Activated CD4-positive, CD25-positive, alpha-beta regulatory T cell (primary cell): ENCODE measurements around the gene CNTN5.

Experiments used
- DNase-seq, 4 experiments: peaks; one replicate each; lab custom pipeline; 2025; lab: John Stamatoyannopoulos, UW

CNTN5 gene

DNA sequence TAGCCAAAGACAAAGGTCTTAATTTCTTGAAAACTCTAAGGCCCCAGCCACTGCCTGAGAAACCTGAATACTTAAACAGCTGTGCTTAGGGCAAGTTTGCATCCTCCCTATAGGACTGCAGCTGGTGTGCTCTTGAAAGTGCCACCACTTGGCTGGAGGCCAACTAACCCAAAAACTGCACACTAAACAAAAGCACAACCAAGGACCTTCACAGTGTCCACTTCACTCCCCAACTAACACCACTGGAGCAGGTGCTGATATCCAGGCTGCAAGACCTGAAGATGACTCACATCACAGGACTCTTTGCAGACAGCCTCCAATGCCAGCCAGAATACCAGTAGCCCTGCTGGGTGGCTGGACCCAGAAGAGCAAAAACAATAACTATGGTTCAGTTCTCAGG is 1308.6 kb downstream of the CNTN5 start:
- DNase-seq, result no peak

DNA sequence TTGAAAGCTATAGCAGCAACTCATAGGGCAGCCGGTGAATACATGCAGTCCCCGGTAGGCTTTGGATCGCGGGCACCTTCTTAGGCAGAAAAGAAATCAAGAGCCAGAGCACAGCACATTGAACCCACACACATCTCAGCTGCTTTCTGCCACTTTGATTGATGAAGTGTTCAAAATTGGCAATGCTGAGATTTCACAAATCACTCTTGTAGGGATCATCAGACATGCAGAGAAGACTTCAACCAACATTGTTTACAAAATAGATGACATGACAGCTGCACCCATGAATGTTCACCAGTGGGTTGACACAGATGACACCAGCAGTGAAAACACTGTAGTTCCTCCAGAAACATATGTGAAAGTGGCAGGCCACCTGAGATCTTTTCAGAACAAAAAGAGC is 1316.1 kb downstream of the CNTN5 start:
- no peak for DNase-seq

DNA sequence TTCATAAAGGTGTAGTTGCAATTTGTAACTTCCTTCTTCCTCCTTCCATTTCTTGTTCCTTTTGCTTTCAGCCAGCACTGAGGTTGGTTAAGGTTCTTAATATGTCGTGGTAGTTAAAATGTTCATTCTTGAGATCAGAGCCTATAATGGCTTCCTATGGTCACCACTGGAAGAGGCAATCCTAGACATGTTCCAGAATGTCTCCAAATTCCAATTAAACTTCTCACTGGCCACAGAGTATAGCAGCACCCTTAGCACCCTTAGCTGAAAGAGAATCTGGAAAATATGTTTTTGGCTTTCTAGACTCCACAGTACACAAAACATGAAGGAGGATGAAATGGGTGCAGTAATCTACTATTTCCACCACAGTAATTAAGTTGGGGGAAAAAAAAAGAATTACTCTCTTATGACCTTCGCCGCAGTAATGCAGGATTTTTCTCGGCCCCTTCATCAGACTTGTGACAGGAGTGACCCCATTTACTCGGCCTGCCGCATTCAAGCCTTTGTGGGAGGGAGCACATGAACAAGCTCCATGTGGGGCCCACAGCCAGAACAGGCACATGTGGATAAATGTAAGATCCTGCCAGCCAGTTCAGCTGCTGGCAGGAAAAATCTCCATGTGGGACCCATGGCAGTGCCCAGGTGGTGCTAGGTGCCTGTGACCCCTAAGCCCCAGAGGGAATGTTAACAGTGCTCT is 1317.5 kb downstream of the CNTN5 start:
- DNase-seq, result no peak

DNA sequence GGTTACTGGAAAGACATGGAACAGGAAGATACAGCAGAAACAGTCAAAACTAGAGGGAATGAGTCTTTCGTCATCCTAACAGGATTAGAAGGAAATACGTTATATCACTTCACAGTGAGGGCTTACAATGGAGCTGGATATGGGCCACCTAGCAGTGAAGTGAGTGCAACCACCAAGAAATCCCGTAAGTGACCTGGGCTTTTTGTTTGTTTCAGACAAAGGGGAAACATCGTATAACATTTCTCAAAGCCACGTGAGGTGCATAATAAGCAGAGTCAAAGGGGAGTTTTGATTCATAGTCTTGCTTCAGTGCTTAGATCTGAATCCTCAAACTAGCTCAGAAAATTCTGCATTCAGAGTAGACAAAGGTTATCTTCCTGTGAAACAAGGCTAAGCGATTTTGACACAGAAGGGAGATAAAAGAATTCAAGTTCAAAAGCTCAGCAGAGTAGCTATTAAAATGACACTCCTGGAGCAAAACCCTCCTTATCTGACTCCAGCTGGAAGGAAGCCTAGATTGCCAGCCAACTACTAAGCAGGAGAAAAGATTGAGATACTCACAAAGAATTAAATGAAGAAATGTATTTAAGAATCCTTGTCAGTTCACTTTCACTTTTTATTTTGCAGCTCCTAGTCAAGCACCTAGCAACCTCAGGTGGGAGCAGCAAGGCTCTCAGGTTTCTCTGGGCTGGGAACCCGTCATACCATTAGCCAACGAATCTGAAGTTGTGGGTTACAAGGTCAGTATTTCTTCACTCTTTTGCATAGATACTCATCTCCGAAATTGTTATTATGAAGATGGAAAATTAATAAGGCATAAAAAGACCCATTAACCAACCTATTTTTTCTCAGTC is 1319.9 kb downstream of the CNTN5 start:
- DNase-seq, result no peak

DNA sequence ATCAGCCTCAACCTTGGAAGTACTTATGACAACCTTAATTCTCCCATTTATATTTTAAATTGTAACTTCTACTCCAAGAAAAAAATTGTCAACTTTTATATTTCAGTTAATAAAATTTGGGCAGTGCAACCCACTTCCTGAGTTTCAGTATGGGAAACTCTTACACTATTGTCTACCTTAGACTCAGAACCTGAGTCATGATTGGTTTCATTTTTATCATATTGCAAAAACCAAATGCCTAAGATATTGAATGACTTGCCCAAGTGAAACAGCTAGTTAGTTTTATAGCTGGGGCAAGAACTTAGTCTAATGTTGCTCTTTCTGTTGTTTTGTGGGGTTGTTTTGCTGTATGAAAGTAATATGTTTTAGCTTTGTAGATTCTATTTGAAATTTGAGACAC is 1332.3 kb downstream of the CNTN5 start:
- no peak for DNase-seq

DNA sequence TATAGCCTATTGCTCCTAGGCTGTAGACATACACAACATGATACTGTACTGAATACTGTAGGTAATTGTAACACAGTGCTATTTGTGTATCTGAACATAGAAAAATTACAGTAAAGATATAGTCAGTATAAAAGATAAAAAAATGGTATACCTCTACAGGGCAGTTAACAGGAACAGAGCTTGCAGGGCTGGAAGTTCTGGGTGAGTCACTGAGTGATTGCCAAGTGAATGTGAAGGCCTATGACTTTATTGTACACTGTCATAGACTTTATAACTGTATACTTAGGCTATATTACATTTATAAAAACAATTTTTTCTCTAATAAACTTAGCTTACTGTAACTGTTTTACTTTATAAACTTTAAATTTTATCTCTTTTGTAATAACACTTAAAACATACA is 1334.0 kb downstream of the CNTN5 start:
- DNase-seq, result no peak

DNA sequence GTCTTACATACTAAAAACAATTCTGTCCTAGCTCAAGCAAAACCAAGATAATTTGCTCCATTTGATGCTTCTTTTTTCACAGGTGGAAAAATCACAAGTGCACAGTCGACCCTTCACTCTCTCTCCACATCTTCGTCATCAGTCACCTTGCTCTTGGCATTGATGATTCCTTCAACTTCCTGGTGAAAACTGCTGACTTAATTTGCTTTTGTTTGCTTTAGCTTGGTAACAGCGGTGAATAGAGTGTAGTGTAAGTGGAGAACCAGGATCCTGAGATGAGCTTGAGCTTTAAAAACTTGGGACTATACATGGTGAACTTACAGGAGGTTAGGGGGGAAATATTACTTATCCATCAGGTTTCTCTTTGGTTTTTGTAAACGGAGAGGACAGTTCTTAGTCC is 1335.3 kb downstream of the CNTN5 start:
- DNase-seq, result no peak

DNA sequence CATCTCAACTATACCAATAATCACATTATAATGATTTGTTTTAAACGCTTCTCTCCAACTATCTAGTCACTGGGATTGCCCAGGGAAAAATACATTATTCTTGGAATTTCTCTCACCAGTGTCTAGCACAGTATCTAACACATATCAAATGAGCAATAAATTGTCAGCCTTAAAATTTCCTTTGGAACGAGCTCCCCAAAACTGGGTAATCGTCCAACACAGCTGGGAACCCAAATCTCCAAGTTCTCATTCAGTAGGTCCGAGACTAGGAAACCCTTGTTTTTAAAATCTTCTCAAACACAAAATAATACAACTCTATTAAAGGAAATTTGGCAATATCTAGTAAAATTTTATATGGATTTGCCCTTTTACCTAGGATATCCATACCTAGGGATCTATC is 1338.5 kb downstream of the CNTN5 start:
- DNase-seq, result no peak

DNA sequence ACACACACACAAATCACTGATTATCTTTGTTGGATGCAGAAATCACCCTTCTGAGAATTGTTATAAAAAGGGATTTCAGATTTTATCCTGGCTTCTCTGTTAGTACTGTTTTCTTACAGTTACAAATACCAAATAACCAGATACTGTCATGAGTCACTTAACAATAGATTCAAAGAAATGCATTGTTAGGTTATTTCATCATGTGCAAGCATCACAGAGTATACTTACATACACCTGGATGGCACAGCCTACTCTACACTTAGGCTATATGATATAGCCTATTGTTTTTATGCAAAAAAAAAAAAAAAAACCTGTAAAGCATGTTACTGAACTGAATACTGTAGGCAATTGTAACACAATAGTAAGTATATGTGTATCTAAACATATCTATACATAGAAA is 1347.1 kb downstream of the CNTN5 start:
- DNase-seq, result no peak

DNA sequence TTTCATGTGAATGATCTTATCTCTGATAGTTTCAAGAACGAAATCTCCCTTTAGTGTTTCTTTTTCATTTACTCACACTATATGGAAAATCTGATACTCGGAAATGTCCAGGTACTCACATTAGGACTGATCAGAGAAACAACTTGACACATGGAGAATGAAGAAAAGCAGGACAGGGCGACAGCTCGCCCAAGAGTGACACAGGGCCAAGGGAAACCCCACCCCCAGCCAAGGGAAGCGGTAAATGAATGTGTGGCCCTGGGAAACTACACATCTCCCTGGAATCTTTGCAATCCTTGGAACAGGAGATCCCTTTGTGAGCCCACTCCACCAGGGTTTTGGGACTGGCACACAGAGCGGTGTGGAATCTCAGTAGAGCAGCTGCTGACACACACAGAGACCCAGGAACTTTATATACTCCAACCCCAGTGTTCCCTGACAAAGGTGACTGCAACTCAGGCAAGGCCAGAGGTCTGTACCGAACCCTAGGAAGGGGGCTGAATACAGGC is 1362.7 kb downstream of the CNTN5 start:
- no peak for DNase-seq

DNA sequence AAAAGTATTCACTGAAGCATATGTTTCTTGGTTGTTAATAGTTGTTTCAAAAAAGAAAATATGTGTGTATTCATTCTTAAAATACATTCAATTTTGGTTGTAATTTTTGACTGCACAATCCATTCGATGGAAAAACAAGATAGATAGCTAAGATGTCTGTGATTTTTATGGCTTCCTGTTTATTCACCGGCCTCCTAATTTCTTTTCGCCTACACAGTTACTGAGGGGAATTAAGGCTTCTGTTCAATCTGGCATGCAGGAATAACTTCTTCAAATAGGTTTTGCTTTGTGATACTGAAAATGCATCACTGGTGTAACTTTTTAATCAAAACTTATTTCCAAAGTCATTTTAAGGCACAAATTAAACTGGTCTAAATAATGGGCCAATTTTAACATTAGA is 1375.5 kb downstream of the CNTN5 start:
- DNase-seq, result no peak

DNA sequence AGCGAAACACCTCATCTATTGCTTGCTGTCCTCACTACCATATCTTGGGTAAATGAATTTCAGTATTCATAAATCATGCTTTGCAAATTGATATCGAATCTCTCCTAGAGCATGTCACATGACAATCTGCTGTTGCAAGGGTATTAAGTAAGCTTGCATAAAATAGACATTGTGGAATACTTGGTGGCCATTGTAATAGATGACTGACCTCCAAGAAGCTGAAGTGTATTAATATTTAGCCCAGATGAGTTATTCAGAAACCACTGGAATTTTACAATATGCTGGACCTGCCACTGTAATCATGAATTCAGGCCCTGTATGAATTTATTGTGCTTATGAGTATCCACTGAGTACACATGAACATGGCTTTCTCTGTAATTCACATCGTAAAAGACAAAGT is 1376.7 kb downstream of the CNTN5 start:
- no peak for DNase-seq

DNA sequence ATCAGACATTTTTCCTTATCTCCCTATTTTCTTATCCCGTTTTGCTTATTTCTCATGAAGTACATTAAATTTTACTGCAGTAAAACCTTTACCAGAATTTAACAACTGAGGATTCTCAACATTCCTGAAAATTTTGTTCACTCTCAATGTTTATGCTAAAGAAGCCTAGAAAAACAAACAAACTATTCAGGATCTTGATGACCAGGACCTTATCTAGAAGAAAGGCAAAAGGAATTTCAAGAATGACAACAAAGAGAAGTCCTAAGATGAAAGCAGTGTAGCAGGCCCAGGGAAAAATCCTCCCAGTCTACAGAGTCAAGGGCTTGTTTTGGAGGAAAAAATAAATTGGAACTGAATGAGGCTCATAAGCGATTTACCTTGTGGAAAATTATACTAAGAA is 1383.1 kb downstream of the CNTN5 start:
- no peak for DNase-seq

DNA sequence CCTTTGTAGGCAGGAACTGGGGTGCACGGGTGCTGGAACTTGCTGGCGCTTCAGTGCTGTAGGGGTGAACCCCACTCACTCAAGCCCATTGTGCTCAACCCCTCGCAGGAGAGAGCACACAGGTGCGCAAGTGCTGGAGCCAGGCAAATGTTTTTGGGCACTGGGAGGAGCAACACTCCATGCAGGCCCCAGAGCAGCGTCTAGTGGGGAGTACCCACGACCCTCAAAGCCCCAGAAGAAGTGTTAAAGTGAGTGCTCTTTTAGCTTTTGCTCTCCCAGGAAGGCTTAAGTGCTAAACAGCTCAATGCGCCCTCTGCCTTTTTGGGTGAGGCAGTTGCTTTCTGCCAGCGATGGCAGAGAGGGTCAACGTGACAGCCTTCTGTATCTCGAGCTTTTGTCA is 1384.2 kb downstream of the CNTN5 start:
- no peak for DNase-seq
